ENCODE results near the gene MPV17L2.

DNA sequence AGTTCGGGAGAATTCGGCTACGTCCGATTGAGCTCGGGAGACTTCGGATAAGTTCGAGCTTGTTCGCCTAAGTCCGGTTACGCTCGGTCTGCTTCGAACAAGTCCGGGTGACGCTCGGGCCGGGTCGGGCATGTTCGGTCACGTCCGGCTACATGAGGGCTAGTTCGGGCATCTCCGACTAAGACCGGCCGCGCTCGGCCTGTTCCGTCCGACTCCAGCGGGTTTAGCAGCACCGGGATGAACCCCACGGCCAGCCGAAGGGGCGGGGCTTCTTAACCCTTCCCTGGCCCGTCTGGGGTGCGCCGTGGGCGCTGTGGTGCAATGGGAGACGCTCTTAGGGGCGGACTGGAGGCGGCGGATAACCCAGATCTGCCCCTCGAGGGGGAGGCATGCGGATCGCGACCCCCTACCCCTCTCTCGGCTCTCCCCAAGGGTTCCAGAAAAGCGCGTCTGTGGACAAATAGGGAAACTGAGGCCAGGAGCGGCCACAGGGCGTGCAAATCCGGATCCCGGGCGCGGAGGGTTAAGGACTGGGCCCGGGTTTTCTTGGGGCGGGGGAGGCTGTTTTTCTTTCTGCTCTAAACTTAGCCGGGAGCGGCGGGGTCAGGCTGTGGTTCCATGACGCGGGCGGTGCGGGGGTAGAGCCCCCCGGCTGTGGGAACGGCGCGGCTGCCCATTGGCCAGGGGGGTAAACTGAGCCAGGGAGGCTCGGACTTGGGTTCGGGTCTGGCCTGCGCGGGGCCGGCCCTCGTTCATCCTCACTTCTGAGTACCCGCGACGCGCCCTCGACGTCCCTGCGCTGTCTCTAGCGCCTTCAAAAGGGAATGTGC, 31.7 kb downstream of the MPV17L2 start:
- TF ChIP-seq CHD2 (IDR thresholded peaks at IDR 0.05; ENCODE audit: borderline replicate concordance, low read depth, low read length) (no peak), POLR2AphosphoS5 (IDR thresholded peaks at IDR 0.05; ENCODE audit: low read length) (no peak), POLR2A (IDR thresholded peaks at IDR 0.05; ENCODE audit: low read depth, low read length) (no peak), CTCF (IDR thresholded peaks at IDR 0.05 in 2 of 3, conservative IDR thresholded peaks at IDR 0.05 in 1 of 3; ENCODE audit: control insufficient read depth in 2 of 3, extremely low read depth in 1 of 3, insufficient read depth in 1 of 3, low read depth in 3 of 3, low read length in 3 of 3) (no peak), JUND (IDR thresholded peaks at IDR 0.05; ENCODE audit: low read depth, low read length) (no peak), RELA (IDR thresholded peaks at IDR 0.05; ENCODE audit: borderline replicate concordance, partially characterized antibody) (no peak)
- TF ChIP-seq, protein P1, sequence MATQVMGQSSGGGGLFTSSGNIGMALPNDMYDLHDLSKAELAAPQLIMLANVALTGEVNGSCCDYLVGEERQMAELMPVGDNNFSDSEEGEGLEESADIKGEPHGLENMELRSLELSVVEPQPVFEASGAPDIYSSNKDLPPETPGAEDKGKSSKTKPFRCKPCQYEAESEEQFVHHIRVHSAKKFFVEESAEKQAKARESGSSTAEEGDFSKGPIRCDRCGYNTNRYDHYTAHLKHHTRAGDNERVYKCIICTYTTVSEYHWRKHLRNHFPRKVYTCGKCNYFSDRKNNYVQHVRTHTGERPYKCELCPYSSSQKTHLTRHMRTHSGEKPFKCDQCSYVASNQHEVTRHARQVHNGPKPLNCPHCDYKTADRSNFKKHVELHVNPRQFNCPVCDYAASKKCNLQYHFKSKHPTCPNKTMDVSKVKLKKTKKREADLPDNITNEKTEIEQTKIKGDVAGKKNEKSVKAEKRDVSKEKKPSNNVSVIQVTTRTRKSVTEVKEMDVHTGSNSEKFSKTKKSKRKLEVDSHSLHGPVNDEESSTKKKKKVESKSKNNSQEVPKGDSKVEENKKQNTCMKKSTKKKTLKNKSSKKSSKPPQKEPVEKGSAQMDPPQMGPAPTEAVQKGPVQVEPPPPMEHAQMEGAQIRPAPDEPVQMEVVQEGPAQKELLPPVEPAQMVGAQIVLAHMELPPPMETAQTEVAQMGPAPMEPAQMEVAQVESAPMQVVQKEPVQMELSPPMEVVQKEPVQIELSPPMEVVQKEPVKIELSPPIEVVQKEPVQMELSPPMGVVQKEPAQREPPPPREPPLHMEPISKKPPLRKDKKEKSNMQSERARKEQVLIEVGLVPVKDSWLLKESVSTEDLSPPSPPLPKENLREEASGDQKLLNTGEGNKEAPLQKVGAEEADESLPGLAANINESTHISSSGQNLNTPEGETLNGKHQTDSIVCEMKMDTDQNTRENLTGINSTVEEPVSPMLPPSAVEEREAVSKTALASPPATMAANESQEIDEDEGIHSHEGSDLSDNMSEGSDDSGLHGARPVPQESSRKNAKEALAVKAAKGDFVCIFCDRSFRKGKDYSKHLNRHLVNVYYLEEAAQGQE (IDR thresholded peaks at IDR 0.05; ENCODE audit: low read depth, low read length), result no peak

All from GM12878 (cell line).